GM10847 (cell line): ENCODE data around the gene ADGRA1.

Experiments
- POLR2A ChIP-seq: IDR thresholded peaks from 2 replicates; pipeline ENCODE4 v1.6.1; 2011; ENCODE audit not compliant: insufficient read length; ENCODE audit errors: extremely low read depth

ADGRA1 gene

GRCh38 chr10:133123050-133123745 lies 35.5 kb downstream of the ADGRA1 start:
- TF ChIP-seq POLR2A, result no peak

GRCh38 chr10:133123746-133124356 lies 36.1 kb downstream of the ADGRA1 start:
- no peak for TF ChIP-seq POLR2A

GRCh38 chr10:133124357-133125211 lies 36.9 kb downstream of the ADGRA1 start:
- no peak for TF ChIP-seq POLR2A

GRCh38 chr10:133125901-133126300 lies 38.2 kb downstream of the ADGRA1 start:
- TF ChIP-seq POLR2A, result no peak

GRCh38 chr10:133126431-133127290 lies 38.9 kb downstream of the ADGRA1 start:
- TF ChIP-seq POLR2A, result no peak

GRCh38 chr10:133127291-133128125 lies 39.8 kb downstream of the ADGRA1 start:
- TF ChIP-seq POLR2A, result no peak

GRCh38 chr10:133128126-133129070 lies 40.7 kb downstream of the ADGRA1 start:
- no peak for TF ChIP-seq POLR2A

- TF ChIP-seq POLR2A, result no peak
These were observed 41.5 kb downstream of the ADGRA1 start for GRCh38 chr10:133129071-133129858.

- no peak for TF ChIP-seq POLR2A
These were observed 42.3 kb downstream of the ADGRA1 start for GRCh38 chr10:133129859-133130495.

- no peak for TF ChIP-seq POLR2A
These were observed 42.9 kb downstream of the ADGRA1 start for GRCh38 chr10:133130602-133131001.

GRCh38 chr10:133131053-133131452 lies 43.3 kb downstream of the ADGRA1 start:
- no peak for TF ChIP-seq POLR2A
